Heart right ventricle (tissue), 16 donors: ENCODE measurements around the gene SLK. TPM values are rescaled to one million over a fixed set of nuclear protein-coding genes. Genes with fewer than 3 reads are reported as not detected.

Experiments used
- ATAC-seq, 8 donors: fragments of 200-7000 bp; cut with Tn5 transposase; one replicate each; pipeline ENCODE4 v1.9.1; 2020; ENCODE audit warnings: mild to moderate bottlenecking in 8 of 8, moderate library complexity in 8 of 8, moderate number of reproducible peaks in 1 of 8
- DNase-seq, 2 donors: peaks; one replicate each; pipeline ENCODE4 v3.0.0-alpha.2; 2020
- H3K27ac ChIP-seq, 10 donors: fragments of 200-600 bp; sonication (generic) in 2 of 10; one replicate each; pipeline versions ENCODE4 v1.5.0 to v1.8.0; 2020 to 2022; ENCODE audit warnings: mild to moderate bottlenecking in 3 of 10
- H3K27me3 ChIP-seq, 7 donors: fragments of 200-600 bp; one replicate each; pipeline ENCODE4 v1.8.0; 2021 to 2022; ENCODE audit warnings: mild to moderate bottlenecking in 2 of 7
- H3K36me3 ChIP-seq, 9 donors: fragments of 200-600 bp; sonication (generic) in 1 of 9; one replicate each; pipeline versions ENCODE4 v1.5.0 to v1.8.0; 2020 to 2022; ENCODE audit warnings: mild to moderate bottlenecking in 2 of 9
- H3K4me1 ChIP-seq, 9 donors: fragments of 200-600 bp; sonication (generic) in 1 of 9; one replicate each; pipeline versions ENCODE4 v1.5.0 to v1.8.0; 2020 to 2022; ENCODE audit warnings: mild to moderate bottlenecking in 4 of 9
- H3K4me3 ChIP-seq, 10 donors: fragments of 200-600 bp; sonication (generic) in 2 of 10; one replicate each; pipeline versions ENCODE4 v1.5.0 to v1.8.0; 2020 to 2022; ENCODE audit warnings: mild to moderate bottlenecking in 7 of 10, moderate library complexity in 2 of 10
- H3K9me3 ChIP-seq, 11 donors: fragments of 200-600 bp in 10 of 11; sonication (generic) in 2 of 11; one replicate each; pipeline versions ENCODE4 v1.5.0 to v1.8.0; 2013 to 2022; ENCODE audit warnings: mild to moderate bottlenecking in 2 of 11, control low read depth in 1 of 11, moderate library complexity in 1 of 11
- CTCF ChIP-seq, 9 donors: fragments of 200-600 bp; sonication (generic) in 2 of 9; IDR thresholded peaks; one replicate each; pipeline versions ENCODE4 v1.5.0 to v1.8.0; 2021 to 2022; ENCODE audit warnings: antibody characterized with exemption in 9 of 9, mild to moderate bottlenecking in 5 of 9, moderate library complexity in 1 of 9
- WGBS, 2 donors: extraction: QIAGEN DNeasy Blood & Tissue Kit; methylation state at CpG; one replicate each; pipeline ENCODE4 v1.1.7; 2013; ENCODE audit warnings: inconsistent platforms in 1 of 2; 5-methylcytosine and 5-hydroxymethylcytosine counted together
- intact Hi-C, 10 donors: fragments of 100-400 bp; cut with DNase I; formaldehyde crosslinking; loops; one replicate each; pipeline versions ENCODE4 v1.11.1 to v1.14.2; 2022
- polyA plus RNA-seq, 2 donors: library from polyadenylated mRNA; stranded (reverse); fragments of 200-250 nt; gene quantifications; one replicate each; pipeline ENCODE4 v1.2.3, GENCODE V29; 2013
- total RNA-seq, 10 donors: library from RNA; stranded (reverse); fragmentation: NEBNext Ultra II Directional in 3 of 10; extraction: Animal tissue kit (Norgen Biotek cat#: 25700) in 3 of 10; gene quantifications; one replicate each; pipeline versions ENCODE4 v1.2.1 to v1.2.4, GENCODE V29; 2021 to 2023
- donor health status: Arrhythmogenic right ventricular cardiomyopathy.
- donor health status: ischemic (EF 13 %, LVEDD 7.1; RV severe dilation, severe dysfunction).
- donor health status: healthy with polysubstance abuse.
- donor health status: DM: no; HTN: yes; CAD: no.
- donor health status: DM: no; HTN: no; CAD: no.
- donor health status: ischemic (EF 25% LVEDD 6.9; RV normal size, moderate dysfunction).
- donor health status: ischemic (EF 25% LVEDD 5.7; RV mildly dilated, moderate dysfunction).
- donor health status: healthy.
- donor health status: DM: yes; HTN: yes; CAD: no.
- donor health status: Ischemic cardiomyopathy.
- donor health status: ischemic (EF 35%, LVEDD 5.7; RV mildly dilated, moderate dysfunction).
- donor health status: nonischemic (EF 11% LVEDD 7.7; RV severe dilation, severe dysfunction).
- donor health status: DM: yes; HTN: yes; CAD: no.
- donor health status: PGD.
- donor health status: ischemic (EF 29% LVEDD 5.4; RV normal size, mild dysfunction).
- donor health status: nonischemic (EF 23%, LVEDD 6.1; RV moderate dilation, normal function).

Gene SLK
- total and polyA plus RNA-seq, 12 donors = 11.3 to 63.6 (median 41.3) TPM

GRCh38 chr10:103936022-103936421 lies 30.9 kb upstream of the SLK start:
- 71% methylated on average over 6 of the region's 6 CpGs for WGBS, 2 donors

DNA sequence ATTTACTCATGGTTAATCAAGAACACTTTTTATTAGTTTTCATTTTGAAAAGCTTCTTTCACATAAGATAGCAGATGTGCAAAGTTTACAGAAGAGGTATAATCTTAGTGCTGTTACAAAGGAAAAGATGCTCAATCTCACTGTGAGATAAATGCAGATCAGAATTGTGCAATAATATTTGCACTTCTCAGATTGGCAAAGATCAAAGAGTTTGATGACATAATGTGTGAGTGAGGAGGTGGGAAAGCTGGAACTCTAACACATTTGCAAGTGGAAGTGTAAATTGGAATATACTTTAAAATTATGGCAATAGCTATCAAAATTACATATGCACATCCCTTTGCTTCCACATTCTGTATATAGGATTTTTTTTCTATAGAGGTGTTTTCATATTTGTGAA lies 27.4 kb upstream of the SLK start:
- no peak for TF ChIP-seq CTCF (IDR thresholded peaks at IDR 0.05)
- no peaks in the 10 kb centered on the region for H3K9me3 ChIP-seq
- DNase-seq (no peak), ATAC-seq (no peak)
- H3K27me3 ChIP-seq = no peaks in the 10 kb centered on the region
- no peak overlapping the region for H3K4me3 ChIP-seq
- intact Hi-C loops = no loop called here
- H3K4me1 ChIP-seq = peaks cover 0 to 3% (median 0%) of the 10 kb centered on the region in 9 donors
- no peaks in the 10 kb centered on the region for H3K36me3 ChIP-seq
- H3K27ac ChIP-seq = no peak overlapping the region

More at GRCh38 chr10:103936022-103936421, 30.9 kb upstream of the SLK start:
- no peaks in the 10 kb centered on the region for H3K9me3 ChIP-seq
- intact Hi-C loops = no loop called here
- H3K36me3 ChIP-seq = no peaks in the 10 kb centered on the region
- DNase-seq (no peak), ATAC-seq (peak in 4 of 8 donors; percentile 33 to 65 (median 46))
- H3K4me1 ChIP-seq = peaks cover 0 to 5% (median 0%) of the 10 kb centered on the region in 9 donors
- H3K4me3 ChIP-seq = no peak overlapping the region
- no peak for TF ChIP-seq CTCF (IDR thresholded peaks at IDR 0.05)
- no peak overlapping the region for H3K27ac ChIP-seq
- no peaks in the 10 kb centered on the region for H3K27me3 ChIP-seq

DNA sequence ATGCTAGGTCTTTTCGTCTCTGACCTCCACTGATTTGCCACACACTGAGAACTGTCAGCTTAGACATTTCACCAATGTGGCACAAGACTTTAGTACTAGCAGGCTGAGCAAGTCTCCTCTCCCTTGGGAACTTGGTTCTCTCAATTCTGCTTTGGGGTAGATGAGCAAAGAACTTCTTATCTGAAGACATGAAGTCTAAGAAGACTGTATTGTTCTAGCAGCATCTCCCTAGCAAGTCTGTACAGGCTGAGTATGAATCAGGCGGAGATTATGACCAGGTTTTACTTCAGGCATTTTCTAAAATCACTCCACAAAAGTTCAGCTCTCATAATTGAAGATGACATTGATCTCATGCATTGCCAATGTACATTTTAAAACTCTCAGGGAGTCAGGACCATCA lies 25.1 kb upstream of the SLK start:
- no peak for ATAC-seq
- H3K36me3 ChIP-seq = no peaks in the 10 kb centered on the region
- WGBS, 2 donors = 45 to 79% methylated on average over 2 of the region's 2 CpGs
- H3K27ac ChIP-seq = no peak overlapping the region
- no peaks in the 10 kb centered on the region for H3K9me3 ChIP-seq
- no peaks in the 10 kb centered on the region for H3K4me1 ChIP-seq
- no peak for DNase-seq
- intact Hi-C loops = loop anchor here in 1 of 10 donors (10.0 kb wide), 1 partner anchor 63 kb away; no protein-coding TSS in a partner anchor
- no peak for TF ChIP-seq CTCF (IDR thresholded peaks at IDR 0.05)
- H3K27me3 ChIP-seq = no peaks in the 10 kb centered on the region
- H3K4me3 ChIP-seq = no peak overlapping the region

DNA sequence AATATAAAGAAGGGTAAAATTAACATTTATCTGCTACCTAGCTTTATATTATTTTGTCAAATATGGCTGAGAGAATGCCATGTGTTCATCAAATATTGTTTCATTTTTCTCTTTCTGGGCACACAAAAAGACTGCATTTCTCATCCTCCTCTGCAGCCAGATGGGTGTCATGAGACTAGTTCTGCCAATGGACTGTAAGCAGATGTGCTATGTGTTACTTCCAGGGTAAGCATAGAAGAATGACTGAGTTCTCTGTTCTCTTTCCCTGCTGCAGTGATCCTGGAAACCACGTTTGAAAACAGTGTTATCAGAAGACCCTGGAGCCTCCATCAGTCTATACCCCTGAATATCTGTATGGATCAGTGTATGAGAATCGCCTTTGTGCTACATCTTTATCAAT lies 24.1 kb upstream of the SLK start:
- H3K9me3 ChIP-seq = no peaks in the 10 kb centered on the region
- H3K4me1 ChIP-seq = no peaks in the 10 kb centered on the region
- ATAC-seq = no peak
- no peak for DNase-seq
- no peak overlapping the region for H3K4me3 ChIP-seq
- H3K27ac ChIP-seq = no peak overlapping the region
- TF ChIP-seq CTCF (IDR thresholded peaks at IDR 0.05) = no peak
- WGBS, 2 donors = 59 to 60% methylated on average over 2 of the region's 2 CpGs
- no peaks in the 10 kb centered on the region for H3K27me3 ChIP-seq
- intact Hi-C loops = loop anchor here in 1 of 10 donors (10.0 kb wide), 1 partner anchor 62 kb away; no protein-coding TSS in a partner anchor
- no peaks in the 10 kb centered on the region for H3K36me3 ChIP-seq
